ENCODE measurements around the gene CHP1.
"Not testable (repeated sequence)": the region's sequence is repeated elsewhere in the genome, so short reads cannot be mapped to it uniquely, and the experiment has no call there.

Gene CHP1

DNA sequence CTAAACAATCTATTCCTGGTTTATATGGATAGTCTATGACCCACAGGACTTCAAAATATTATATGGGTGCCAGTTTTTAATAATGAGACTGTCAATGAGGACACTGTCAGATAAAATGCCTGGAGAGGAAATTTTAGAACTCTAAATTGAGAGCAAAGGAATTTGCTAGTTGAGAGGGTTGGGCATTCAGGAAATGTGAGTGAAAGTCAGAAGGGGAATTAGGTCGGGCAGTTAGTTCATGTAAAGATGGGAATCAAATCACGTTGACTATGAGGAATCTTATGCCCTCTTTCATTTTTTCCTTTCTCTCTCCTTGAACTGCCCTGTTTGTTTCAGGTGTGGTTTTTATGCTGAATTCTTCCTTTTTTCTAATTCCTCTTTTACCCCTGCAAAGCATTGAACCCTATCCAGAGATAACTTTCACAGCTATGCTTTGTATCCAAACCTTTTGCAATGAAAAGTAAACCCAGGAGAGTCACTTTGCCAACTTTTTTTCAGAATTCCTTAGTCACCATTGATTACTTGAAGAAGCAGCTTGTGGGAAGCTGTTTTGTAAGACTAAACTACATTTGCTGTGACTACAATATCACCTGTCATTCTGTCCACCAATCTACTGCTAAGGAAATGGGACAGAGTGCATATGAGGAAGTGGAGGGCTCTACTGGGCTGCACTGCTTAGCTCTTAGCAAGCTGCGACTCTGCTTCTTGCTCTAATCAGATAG lies 27.8 kb downstream of the CHP1 start:
- DNase-seq: no peak

DNA sequence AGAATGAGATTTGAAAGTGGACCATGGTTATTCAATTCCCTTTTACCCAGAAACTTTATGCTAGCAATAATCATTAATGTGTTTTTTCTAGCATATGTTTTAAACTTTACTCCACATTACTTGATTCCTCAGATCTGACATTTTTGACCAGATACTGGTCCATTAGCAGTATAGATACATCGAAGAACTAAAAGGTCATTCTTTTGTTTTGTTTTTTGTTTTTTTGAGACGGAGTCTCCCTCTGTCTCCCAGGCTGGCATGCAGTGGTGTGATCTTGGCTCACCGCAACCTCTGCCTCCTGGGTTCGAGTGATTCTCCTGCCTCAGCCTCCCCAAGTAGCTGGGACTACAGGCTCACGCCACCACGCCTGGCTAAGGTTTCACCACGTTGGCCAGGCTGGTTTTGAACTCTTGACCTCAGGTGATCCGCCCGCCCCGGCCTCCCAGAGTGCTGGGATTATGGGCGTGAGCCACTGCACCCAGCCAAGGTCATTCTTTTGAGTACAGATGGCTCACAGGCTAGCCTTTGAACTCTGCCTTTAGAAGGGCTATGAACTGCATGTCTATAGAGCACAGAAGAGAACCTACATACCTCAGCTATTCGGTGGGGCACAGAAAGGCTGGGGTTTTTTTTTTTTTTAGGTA lies 28.6 kb downstream of the CHP1 start:
- DNase-seq: no peak

DNA sequence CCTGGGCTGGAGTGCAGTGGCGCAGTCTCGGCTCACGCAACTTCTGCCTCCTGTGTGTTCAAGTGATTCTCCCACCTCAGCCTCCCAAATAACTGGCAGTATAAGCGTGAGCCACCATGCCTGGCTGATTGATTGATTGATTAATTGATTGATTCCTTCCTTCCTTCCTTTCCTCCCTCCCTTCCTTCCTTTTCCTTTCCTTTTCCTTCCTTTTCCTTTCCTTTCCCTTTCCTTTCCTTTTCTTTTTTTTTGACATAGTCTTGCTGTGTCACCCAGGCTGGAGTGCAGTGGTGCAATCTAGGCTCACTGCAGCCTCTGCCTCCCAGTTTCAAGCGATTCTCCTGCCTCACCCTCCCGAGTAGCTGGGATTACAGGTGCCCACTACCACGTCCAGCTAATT lies 29.9 kb downstream of the CHP1 start:
- DNase-seq: not testable (repeated sequence)

DNA sequence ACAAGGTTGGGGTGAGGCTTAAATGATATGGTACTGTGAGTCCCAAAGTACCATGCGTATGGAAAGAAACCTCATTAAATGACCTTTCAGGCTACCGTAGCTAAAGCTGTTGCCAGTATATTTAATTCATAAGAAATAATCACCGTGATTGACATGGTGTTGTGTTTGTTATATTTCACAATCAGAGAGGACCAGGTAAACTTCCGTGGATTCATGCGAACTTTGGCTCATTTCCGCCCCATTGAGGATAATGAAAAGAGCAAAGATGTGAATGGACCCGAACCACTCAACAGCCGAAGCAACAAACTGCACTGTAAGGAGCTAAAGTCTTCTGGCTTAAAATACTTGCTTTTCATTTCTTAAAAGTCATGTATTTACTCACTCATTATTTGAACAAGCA lies 31.5 kb downstream of the CHP1 start:
- no peak for DNase-seq

DNA sequence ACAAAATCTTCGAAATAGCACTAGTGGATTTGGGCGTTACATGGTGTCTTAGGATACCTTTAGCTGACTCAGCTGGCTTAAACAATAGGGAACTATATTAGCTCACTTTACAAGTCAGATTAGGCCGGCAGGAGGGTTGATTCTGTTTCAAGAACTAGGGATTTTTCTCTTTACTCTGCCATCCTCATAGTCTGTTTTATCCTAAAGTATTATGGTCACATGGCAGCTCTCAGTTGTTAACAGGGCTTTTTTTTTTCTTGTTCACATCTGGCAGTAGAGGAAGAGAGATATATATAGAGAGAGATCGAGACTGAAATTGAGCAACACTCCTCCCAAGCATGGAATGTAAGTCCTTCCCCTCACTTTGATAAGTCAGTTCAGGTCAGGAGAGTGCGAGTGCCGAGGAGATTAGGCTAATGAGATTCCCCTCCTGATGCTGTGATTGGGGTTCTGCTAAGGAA lies 32.9 kb downstream of the CHP1 start:
- DNase-seq: no peak

DNA sequence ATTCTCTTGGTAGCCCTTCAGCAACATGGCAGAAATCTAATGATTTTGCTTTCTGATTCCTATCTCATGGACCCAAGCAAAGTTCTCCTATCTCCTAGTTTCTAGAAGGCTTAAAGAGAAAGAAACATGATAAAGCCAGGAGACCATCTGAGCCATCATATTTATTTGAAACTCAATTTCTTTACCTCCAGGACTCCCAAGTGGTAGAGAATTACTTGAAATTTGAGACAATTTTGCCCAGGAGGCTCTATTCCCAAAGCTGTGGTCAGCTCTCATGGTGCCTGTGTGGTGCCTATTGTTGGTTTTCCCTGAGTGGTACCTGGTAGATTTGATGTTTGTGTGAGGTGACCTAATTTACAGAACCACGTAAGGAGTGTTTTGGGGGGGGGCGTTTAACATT lies 38.8 kb downstream of the CHP1 start:
- no peak for DNase-seq

DNA sequence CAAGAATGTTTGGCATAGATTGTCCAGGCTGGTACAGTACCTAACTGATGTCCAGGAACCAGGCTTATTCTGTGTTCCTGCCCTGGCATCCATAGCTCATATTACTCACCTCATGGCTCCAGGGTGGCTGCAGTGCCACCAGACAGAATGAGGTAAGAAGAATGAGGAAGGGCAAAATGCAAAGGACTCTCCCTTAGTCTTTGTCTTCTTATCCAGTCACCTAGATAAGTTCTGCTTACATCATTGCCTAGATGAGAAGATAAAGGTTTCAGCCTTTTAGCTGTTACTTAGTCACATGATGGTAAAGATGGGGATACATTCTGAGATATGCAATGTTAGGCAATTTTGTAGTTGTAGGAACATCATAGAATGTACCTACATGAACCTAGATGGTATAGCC lies 45.8 kb downstream of the CHP1 start:
- DNase-seq: no peak

DNA sequence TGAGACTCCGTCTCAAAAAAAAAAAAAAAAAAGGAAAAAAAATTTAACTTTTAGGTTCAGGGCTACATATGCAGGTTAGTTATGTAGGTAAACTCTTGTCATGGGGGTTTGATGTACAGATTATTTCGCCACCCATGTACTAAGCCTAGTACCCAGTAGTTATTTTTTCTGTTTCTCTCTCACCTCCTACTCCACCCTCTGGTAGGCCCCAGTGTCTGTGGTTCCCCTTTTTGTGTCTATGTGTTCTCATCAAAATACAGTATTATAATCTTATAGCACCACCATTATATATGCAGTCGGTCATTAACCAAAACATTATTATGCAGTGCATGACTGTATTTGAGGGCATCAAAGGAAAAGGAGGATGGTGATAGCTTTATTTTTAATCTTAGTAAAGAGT lies 47.3 kb downstream of the CHP1 start:
- no peak for DNase-seq

DNA sequence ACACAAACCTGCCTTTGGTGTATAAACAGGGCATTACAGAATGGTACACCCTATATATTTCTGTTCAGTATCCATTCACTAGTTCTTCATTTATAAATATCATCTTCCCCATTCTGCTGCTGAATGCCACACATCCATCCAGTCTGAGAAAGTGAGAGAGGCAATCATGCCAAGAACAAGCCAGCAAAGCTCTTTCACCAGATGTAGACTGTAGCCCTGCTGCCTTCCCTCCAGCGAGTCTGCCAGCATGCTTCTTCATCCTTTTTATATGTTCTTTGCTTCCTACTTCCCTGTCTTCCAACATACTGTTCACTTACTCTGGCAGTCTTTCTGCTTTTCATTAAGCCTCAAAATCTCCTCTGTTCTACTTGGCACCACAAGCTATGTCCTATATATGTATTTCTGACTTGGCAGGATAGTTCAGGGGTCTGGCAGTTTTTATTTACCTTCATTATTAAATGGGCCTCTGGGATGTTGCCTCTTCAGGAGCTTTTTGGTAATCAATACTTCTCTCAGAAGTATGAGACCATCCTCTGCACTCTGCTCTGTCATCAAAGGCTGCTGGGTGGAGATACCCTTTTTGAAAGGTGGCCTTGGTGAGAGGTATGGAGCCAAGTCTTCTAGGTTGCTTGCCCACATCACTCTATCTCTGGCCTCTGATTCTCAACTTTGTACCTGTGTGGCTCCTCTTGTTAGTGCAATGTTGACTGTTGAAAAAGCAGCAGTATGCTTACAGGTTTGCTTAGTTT lies 48.6 kb downstream of the CHP1 start:
- DNase-seq: no peak

DNA sequence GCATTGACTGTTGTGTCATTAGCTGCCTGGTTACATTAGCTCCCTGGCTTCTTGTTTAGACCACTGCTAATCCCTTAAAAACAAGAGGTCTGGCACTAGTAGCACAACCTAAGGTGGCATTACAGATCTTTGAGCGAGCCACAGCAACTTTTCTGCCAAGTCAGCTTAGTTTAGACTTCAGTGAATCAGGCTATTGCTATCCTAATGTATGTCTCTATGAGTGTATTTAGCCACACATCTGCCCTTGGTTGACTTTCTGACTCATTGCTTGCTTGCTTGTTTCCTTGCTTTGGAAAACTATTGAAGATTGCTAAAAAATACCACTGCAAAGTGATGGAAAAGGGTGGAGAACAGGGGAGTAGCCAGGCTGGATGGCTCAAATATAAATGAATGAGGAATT lies 50.2 kb downstream of the CHP1 start:
- no peak for DNase-seq

DNA sequence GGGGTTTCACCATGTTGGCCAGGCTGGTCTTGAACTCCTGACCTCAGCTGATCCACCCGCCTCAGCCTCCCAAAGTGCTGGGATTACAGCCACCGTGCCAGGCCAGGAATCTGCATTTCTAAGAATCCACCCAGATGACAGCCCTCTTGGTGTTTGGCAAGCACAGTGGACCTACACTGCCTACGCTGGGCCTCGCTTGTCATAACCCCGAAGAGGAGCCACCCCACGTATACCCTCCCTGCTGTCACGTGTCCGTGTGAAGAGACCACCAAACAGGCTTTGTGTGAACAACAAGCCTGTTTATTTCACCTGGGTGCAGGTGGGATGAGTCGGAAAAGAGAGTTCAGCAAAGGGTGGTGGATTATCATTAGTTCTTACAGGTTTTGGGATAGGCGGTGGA lies 51.4 kb downstream of the CHP1 start:
- not testable (repeated sequence) for DNase-seq

DNA sequence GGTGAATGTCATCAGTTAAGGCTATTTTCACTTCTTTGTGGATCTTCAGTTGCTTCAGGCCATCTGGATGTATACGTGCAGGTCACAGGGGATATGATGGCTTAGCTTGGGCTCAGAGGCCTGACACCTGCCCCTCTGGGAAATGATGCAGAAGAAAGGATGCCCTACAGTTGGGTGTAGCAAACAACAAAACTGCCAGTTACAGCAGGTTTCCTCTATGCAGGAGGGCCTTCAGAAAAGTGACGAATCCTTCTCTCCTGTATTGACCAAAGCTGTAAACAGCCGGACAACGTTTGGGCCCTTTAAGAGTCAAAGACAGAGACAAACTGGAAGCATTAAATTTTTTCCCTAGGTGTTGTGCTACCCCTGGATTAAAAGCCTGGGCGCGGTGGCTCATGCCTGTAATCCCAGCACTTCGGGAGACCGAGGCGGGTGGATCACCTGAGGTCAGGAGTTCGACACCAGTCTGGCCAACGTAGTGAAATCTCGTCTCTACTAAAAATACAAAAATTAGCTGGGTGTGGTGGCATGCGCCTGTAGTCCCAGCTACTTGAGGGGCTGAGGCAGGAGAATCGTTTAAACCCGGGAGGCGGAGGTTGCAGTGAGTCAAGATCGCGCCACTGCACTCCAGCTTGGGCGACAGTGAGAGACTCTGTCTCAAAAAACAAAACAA lies 52.0 kb downstream of the CHP1 start:
- DNase-seq: not testable (repeated sequence)

DNA sequence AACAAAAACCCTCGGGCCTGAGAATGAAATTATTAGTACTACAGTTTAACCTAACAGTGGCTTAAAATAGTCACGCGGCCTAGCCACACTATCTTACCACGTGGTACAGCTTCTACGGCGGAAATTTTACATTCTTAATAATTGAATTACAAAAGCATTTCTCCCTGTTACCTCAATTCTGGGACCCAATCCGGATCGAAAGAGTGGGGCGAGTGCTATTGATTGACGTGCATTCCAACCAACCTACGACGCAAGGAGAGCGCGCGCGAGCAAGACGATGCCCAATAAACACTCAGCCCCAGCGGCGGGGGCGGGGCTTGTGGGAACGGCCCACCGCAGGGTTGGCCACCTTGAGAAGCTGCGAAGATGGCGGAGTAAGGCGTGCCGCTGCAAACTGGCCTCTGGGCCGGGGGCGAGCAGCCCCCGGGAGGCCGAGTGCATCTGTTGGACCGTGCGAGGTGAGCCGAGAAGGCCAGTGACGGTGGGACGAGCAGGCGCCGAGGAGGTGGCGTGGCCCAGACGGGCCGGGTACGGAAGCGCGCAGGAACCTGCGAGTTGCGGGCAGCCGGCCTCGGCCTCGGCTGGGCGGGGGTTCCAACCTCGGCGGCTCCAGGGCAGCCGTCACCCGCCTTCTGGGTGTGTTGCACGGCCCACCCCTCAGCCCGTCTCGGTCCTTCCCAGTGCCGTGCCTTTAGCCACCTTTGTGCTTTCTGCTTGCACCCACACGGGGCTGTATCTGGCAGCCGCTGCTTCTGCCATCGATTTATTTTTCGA lies 52.8 kb downstream of the CHP1 start:
- DNase-seq: peak; percentile 98

DNA sequence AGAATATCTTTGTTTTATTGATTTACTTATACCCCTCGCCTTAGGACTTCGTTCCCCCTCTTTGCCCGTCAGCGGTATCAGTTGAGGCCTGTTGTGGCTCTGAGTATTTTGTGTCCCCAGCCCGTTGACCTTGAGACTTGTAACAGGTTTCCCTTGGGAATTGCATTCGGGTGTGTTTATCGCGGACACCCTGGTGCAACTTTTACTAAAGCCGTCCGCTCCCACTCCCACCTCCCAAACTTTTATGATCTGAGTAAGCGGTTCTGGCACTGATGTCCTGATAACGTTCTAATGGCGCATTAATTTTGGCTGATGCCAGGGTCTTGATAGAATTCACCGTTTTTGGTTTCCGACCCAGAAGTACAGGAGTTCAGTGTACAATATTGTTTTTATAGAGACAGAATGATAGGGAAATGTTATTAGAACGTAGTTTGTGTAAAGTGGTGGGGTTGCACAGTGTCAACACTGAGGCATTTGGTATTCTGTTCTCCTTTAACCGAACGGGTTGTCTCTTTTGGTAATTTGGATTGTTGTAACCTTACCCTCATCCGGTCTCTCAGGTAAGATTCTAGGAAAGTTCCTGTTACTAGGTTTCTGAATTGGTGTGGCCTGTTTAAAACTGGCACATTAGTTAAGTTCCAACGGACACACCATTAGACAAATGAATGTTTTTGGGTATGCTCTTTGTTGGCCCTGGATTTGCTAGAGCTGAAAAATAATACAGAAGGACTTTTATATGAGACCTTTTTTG lies 53.5 kb downstream of the CHP1 start:
- DNase-seq: no peak

DNA sequence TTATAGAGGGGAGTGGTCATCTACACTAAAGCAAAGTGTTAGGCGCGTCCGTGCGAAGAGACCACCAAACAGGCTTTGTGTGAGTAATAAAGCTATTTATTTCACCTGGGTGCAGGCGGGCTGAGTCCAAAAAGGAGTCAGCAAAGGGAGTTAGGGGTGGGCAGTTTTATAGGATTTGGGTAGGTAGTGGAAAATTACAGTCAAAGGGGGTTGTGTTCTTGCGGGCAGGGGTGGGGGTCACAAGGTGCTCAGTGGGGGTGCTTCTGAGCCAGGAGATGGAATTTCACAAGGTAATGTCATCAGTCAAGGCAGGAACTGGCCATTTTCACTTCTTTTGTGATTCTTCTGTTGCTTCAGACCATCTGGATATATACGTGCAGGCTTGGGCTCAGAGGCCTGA lies 54.2 kb downstream of the CHP1 start:
- no peak for DNase-seq

DNA sequence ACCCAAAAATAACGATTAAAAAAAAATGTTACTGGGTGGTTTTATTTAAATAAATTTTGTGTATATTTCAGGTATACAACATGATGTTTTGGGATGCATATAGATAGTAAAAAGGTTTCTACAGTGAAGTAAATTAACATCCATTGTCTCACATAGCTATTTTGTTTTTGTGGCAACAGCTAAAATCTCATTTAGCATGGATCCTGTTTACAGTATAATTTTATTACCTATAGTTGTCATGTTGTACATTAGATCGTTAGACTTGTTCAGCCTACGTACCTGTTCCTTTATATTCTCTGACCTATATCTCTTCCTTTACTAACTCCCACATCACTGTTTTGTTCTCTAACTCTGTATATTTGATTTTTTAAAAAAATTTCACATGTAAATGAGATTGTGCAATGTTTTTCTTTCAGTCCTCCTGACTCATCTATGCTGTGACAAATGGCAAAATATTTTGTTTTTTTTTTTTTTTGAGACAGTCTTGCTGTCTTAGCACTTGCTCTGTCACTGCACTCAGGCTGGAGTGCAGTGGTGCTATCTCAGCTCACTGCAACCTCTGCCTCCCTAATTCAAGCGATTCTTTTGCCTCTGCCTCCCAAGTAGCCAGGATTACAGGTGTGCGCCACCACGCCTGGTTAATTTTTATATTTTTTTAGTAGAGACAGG lies 55.7 kb downstream of the CHP1 start:
- DNase-seq: no peak

DNA sequence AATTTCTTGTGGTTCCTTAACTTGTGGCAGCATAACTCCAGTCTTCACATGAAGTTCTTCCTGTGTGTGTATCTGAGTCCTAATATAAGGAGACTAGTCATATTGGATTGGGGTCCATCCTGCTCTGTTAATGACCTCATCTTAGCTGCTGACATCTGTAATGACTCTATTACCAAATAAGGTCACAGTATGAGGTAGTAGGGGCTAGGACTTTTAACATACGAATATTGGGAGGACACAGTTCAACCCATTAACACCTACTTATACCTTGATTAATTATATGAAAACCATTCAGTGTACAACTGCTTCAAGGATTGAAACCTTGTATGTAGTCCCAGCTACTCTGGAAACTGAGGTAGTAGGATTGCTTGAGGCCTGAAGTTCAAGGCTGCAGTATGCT lies 57.4 kb downstream of the CHP1 start:
- DNase-seq: no peak

DNA sequence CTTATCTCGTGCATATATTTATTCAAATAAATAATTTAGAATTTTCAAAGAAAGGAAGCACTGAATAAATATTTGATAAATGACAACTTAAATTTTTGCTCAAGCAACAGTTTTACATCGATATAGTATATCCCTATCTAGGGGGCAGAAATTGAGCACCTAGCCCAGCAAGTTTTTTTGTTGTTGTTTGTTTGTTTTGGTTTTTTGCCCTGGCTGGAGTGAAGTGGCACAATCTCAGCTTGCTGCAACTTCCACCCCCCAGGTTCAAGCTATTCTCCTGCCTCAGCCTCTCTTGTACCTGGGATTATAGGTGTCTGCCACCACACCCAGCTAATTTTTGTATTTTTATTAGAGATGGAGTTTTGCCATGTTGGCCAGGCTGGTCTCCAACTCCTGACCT lies 58.9 kb downstream of the CHP1 start:
- no peak for DNase-seq

DNA sequence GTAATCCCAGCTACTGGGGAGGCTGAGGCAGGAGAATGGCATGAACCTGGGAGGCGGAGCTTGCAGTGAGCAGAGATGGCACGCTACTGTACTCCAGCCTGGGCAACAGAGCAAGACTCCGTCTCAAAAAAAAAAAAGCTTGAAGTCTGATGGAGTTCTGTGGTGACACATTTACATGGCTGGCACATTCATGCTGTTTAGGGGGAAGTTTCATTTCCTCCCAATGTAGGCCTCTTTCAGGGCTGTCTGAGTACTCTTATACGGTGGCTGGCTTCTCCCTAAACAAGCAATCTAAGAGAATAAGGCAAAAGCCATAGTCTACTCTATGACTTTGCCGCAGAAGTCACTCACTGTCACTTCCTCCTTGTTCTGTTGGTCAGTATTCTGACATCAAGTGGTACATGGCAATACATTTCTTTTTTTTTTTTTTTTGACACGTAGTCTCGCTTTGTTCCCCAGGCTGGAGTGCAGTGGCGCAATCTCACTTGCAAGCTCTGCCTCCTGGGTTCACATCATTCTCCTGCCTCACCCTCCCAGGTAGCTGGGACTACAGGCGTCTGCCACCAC lies 60.1 kb downstream of the CHP1 start:
- no peak for DNase-seq

DNA sequence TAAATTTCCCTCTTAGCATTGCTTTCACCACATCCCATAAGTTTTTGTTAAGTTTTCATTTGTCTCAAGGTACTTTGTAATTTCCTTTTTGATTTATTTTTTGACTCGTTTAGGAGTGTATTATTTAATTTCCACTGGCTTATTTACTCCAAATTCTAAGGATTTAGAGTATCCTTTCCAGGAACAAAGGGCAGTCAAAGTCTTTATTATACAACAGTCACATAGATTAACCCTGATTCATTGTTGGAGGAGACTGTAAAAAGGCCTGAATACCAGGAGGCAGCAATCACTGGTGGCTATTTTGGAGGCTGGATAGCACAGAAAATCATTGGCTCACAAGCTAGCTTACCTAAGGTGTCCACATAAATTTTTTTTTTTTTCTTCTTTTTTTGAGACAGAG lies 61.5 kb downstream of the CHP1 start:
- DNase-seq: no peak

DNA sequence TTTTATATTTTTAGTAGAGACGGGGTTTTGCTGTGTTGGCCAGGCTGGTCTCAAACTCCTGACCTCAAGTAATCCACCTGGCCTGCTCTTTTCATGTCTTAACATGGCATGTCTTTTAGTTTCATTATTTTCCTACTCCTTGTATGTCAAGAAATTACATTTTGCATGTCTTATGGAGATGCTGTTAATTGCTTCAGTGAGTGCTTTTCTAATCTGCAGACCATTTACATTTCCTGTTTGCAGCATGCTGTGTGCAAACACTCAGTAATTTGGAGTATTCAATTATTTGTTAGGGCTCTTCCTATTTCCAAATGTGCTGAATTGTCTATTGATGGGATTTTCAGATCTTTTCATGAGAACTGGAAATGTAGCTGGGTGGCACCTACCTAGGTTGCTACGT lies 70.1 kb downstream of the CHP1 start:
- not testable (repeated sequence) for DNase-seq

All from activated gamma-delta T cell treated with Interleukin-2 at 50 U/mL for 16 hours (primary cell).